NCI-H526 treated with DMSO at 0.1 percent for 48 hours (cell line): Measurements from ENCODE around the gene ARMC12.
"Not testable (repeated sequence)": the region's sequence is repeated elsewhere in the genome, so short reads cannot be mapped to it uniquely, and the experiment has no call there.

Experiments
- DNase-seq: peaks from one replicate; lab custom pipeline; 2025; lab: John Stamatoyannopoulos, UW

Gene ARMC12

DNA sequence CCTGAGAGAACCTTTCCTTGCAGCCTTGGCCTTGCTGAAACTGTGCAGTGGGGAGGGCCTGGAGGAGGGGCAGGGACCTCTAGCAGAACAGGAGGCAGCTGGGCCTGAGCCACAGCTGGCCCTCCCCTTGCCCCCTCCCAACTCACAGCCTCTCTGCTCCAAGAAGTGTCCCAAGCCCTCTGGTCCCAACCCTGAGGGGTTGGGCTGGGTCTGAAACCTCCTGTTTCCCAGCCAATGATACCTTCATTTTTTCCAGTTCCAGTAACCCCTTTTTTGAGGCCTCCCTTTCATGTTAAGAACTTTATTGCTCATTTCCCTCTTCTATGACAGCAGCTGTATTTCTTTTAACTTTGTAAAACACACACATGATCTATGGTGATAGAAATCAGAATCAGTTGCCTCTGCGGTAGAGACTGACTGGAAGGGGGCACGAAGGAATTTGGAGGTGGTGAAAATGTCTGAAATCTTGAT is 17.9 kb upstream of the ARMC12 start:
- no peak for DNase-seq

GRCh38 chr6:35719404-35719829 is 17.4 kb upstream of the ARMC12 start:
- no peak for DNase-seq

DNA sequence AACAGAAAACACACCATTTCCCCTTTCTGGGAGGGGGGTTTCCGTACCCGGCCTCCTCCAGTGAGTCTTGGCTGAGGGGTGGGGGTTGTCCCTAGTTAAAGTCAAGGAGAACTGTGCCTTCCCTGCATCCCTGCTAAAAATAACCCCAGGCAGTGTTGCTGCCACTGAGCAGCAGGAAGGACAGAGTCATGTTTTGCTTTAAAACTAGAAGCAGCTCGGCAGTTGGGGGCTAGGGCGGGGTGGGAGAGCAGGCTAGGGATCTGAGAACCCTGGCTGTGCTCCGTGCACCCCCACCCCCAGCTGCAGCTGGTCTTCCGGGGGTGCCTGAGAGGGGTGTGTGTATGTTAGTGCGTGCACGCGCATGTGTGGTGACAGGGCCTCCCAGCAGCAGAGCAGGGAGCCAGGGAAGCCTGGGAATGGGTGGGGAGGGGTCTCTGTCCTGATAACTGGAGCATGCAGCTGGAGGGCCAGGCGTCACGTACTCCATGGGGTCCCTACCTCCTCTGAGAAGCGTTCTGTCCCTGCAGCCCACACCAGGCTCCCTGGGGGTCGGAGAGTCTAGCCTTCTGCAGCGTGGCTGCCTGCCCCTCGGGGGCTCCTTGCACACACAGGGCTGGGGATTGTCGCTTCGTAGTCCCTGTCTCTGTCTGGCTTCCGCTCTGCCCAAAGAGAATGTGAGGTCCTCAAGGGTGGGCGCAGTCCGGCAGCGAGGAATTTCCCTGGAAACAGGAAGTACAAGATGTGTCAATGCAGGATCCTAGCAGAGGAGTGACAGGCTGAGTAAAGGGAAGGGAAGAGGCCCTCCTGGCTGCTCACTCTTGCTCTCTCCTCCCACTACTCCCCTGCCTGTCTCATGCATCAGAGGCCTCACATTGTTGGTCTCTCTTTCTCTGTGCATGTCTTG is 16.8 kb upstream of the ARMC12 start:
- DNase-seq = no peak

- no peak for DNase-seq
Observed at GRCh38 chr6:35722121-35722761, 14.6 kb upstream of the ARMC12 start.

- no peak for DNase-seq
Observed at GRCh38 chr6:35723587-35723986, 13.2 kb upstream of the ARMC12 start.

DNA sequence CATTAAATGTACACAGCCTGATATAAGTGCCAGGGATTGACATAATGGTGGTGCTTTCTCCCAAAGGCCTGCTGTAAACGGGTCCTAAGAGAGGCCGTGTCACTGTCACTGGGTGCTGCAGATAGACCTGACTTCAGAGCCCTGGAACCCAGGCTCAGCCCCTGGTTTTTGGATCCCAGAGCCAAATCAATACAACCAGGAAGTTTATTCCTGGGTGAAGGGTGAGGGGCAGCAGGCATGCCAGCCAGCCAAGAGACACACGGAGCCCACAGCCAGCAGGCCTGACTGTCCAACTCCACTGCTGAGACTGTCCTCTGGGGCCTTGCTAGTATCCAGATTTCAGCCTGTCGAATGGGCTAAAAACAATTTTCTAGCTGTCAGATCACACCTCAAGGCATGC is 12.8 kb upstream of the ARMC12 start:
- DNase-seq = no peak

GRCh38 chr6:35724471-35724870 is 12.4 kb upstream of the ARMC12 start:
- no peak for DNase-seq

DNA sequence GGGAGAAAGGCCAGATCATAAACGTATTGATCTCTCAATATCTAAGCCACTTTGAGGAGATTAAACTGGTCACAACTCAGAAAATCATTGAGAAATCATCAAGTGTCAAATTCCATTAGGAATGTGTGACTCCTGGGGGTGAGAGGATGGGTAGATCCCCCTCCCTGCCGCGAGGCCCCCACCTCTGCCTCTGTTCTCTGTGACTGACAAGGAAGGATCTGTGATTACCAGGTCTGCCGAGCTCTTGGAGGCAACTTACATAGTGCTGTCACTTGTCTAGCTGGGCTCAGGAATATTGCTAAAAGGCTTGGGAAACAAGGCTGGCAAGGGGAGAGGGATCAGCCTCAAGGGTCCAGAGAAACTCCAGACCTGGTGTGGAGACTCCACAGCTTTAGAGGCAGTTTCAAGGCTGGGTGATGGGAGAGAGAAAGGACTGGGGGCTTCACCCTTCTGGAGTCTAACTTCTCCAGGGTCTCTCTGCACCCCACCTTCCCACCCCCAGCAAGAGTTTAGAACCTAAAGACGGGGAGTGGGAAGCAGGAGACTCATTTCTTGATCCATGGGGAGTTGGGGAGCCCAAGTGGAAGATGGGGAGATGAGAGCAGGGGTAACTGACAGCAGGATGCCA is 11.6 kb upstream of the ARMC12 start:
- no peak for DNase-seq

DNA sequence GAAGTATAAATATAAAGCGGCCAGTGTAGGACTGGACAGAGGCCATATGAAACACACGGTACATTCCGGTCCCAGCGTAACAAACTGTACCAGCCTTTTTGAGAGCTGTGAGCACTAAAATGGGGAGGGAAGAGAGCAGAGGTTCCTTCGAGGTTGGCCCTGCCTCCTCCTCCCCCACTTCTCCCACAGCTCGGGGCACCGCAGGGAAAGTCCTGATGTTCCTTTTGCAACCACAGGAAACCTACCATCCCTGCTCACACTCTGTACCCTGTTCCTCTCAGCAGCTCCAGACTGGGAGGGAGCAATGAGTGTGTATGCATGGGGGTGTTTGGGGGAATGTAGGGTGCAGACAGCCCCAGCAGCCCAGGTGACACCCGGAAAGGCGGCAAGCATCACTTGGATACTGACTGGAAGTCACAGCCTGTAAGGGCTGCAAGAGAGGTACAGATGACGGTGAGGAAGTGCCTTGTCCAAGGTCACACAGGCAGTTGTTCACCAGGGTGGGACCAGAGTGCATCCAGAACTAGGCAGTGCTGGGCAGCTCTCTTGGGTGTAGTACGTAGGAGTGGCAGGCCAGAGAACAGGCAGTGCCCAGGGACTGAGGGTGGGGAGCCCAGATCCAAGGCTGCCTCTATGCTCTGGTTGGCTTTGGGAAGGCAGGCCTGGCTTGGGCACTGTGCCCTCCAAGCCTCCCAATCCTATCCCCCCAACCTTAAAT is 11.0 kb upstream of the ARMC12 start:
- DNase-seq = no peak

DNA sequence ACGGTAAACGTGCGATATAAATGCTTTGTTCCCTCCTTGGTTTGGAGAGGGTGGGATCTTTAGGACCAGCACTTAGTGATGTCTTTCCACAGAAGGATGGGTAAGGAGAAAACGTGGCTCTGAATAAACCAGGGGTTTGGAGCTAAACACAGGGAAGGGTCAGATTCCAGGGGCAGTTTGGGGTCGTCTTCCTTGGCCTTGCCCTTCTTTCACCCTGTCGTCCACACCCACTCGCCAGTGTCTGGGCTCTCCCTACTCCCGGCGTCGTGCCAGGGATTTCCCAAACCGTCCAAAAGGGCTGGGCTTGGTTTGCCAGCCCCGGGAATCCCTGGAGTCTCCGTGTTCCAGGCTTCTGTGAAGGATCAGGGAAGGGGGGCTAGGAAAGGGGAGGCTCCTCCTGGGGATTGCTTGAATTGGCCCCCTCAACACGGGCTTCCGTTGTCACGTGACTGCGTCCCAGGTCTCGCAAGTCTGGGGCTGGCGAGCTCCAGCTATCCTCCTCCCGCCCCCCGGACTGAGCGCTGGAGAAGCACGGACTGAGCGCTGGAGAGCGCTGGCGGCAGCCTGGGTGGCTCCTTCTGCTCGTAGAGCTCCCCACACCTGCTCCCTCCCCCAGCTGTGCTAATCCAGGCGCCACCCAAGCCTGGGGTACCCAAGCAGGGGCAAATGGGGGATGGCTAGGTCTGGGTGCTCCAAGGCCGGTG is 9.4 kb upstream of the ARMC12 start:
- DNase-seq = peak; percentile 42

DNA sequence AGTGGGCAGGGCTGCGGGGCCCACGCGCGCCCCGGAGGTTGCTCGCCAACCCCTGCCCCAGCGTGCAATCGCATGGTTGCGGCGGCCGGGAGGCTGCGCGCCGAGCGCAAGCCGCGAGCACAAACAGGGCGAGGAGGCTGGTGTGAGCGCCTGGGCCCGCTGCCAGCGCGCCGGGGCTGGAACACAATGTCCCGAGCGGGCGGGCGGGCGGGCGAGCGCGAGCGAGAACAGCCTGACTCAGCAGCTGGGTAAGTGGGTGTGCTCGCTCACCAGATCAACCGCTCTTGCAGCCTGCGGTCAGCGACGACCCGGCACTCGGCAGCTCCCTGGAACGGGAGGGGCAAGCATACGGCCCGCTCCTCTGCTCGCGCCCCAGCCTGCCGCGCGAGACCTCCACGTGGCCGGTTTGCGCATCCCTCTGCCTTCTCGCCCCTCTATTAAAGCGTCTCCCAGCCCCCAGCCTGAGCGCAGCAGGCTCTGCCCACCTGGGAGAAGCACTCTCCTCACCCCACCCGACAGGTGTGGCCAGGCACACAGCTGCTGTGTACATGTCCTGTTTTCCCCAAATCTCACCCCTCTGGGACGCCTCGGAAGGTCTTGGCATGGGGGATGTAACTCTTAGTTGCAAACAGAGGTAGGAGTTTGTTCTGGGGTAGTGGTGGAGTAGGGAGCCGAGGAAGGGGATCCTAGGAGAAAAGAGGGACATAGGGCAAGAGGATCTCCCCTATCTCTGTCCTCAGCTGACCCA is 8.7 kb upstream of the ARMC12 start:
- peak; percentile 72 for DNase-seq

DNA sequence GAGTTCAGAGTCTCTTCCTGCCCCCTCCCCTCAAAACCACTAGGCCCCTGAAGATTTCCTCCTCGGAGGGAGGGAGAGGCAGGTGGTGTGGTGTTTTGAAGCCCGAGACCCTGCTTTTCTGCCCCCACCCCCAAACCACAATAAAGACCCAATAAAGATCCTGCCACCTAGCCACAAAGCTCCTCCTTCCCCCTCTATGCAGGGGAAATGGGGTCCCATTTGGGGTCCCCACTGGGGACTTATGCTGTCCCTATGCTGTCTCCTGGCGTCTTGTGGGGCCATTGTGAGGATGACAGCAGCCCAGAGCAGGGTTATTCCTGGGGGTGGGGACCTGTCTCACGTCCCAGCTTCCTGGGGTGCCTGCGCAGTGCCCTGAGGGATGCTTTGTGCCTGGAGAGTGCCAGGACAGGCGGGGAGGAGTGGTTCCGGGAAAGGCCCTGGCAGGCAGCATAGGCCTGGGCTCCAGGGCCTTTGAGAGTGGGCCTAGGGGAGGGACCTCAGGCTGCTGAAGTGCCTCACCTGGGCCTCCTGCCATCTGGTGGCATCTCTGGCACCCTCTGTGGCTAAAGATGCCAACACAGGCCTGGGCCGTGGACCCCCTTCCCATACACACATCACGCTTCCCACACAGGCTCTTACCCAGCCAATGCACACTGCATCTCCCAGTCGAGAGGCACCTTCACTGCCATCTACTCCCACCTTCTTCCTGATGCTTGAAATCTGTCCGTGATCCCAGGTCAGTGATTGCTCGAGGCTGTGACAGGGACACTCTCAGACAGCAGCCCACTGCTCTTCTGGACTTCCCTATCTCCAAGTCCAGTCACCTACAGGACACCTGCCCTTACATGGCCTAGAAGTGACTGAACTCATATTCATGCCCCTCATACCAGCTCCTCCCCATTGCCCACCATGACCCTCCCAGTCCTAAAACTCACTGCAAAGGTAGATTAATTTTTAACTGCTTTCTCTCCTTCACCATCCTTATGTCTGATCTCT is 7.9 kb upstream of the ARMC12 start:
- no peak for DNase-seq

DNA sequence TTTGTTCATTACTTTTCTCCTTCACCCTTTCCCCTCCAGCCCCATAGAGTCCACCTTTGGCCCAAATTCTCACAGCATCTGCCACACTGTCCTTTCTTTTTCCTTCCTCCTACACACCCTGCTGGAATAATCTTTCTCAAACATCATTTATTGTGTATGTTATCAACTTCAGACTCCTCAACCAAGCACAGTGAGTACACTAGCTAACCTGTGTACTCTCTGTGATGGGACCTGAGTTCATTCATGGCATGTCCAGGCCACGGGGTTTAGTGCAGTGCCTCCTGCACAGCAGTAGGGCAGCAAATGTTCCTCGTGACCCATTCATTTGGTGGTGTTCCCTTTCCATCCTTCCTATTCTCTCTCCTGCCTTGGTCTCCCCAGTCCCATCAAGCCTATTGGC is 7.1 kb upstream of the ARMC12 start:
- no peak for DNase-seq

GRCh38 chr6:35730745-35731413 is 6.0 kb upstream of the ARMC12 start:
- peak; percentile 26 for DNase-seq

DNA sequence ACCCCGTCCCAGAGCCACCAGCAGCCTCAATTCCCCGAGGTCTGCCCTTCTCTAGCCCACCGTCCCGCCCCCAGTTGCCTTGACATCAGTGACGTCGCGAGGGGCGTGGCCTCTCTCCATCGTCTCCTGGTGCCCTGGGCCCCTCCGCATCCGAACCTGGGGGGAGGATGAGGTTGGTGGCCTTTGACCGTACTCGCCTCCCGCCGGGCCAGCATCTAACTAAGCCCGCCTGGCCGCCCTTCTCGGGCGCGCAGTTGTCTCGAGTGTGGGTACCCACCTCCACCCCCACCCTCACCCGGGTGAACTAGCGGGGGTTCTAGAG is 5.5 kb upstream of the ARMC12 start:
- DNase-seq = peak; percentile 73

GRCh38 chr6:35731736-35732532 is 4.9 kb upstream of the ARMC12 start:
- peak; percentile 67 for DNase-seq

DNA sequence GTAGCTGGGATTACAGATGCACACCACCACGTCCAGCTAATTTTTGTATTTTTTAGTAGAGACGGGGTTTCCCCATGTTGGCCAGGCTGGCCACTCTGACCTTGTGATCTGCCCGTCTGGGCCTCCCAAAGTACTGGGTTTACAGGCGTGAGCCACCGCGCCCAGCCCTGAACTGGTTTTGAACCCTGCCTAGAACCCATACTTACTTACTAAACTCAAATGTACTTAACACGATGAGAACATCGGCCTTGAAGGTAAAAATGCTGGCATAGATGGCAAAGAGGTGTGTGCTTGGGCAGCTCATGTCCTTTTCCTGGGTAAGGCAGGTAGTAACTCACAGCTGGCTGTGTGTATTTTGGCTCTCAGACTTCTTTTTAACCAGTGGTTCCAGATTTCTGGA is 3.2 kb upstream of the ARMC12 start:
- no peak for DNase-seq

- DNase-seq = not testable (repeated sequence)
Observed at GRCh38 chr6:35734319-35734718, 2.5 kb upstream of the ARMC12 start.
